ENCODE data around the gene ARF3.

The ARF3 gene

DNA sequence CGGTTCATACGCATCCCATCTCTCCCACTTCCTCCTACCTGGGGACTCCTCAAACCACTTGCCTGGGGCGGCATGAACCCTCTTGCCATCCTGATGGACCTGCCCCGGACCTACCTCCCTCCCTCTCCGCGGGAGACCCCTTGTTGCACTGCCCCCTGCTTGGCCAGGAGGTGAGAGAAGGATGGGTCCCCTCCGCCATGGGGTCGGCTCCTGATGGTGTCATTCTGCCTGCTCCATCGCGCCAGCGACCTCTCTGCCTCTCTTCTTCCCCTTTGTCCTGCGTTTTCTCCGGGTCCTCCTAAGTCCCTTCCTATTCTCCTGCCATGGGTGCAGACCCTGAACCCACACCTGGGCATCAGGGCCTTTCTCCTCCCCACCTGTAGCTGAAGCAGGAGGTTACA lies 24.5 kb upstream of the ARF3 start:
- no peak for DNase-seq (ENCODE audit: low spot score)

DNA sequence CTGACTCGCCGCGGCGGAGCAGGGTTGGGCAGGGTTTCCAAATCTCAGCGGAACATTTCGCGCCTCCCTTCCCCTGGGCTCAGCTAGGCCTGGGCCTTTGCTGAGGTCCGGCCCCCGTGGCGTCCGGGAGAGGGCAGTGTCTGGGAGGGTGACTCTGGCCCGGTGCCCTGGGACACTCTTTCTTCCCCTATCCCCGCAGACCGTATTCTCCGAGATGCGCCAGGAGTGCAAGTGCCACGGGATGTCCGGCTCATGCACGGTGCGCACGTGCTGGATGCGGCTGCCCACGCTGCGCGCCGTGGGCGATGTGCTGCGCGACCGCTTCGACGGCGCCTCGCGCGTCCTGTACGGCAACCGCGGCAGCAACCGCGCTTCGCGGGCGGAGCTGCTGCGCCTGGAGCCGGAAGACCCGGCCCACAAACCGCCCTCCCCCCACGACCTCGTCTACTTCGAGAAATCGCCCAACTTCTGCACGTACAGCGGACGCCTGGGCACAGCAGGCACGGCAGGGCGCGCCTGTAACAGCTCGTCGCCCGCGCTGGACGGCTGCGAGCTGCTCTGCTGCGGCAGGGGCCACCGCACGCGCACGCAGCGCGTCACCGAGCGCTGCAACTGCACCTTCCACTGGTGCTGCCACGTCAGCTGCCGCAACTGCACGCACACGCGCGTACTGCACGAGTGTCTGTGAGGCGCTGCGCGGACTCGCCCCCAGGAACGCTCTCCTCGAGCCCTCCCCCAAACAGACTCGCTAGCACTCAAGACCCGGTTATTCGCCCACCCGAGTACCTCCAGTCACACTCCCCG lies 23.9 kb upstream of the ARF3 start:
- DNase-seq (ENCODE audit: low spot score), result no peak

DNA sequence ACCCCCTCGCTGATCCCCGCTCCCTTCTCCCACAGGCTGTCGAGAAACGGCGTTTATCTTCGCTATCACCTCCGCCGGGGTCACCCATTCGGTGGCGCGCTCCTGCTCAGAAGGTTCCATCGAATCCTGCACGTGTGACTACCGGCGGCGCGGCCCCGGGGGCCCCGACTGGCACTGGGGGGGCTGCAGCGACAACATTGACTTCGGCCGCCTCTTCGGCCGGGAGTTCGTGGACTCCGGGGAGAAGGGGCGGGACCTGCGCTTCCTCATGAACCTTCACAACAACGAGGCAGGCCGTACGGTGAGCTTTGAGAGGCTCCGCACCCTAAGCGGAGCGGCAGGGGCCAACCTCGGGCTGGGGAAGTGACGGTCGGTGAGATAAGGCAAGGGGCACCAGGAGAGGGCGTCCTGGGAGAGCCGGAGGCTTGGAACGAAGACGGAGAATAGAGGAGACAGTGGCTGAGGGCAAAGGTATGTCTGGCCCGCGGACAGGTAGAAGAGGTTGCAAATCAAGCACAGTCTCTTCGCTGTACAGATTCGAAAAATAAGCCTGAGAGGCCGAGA lies 23.2 kb upstream of the ARF3 start:
- no peak for DNase-seq (ENCODE audit: low spot score)

DNA sequence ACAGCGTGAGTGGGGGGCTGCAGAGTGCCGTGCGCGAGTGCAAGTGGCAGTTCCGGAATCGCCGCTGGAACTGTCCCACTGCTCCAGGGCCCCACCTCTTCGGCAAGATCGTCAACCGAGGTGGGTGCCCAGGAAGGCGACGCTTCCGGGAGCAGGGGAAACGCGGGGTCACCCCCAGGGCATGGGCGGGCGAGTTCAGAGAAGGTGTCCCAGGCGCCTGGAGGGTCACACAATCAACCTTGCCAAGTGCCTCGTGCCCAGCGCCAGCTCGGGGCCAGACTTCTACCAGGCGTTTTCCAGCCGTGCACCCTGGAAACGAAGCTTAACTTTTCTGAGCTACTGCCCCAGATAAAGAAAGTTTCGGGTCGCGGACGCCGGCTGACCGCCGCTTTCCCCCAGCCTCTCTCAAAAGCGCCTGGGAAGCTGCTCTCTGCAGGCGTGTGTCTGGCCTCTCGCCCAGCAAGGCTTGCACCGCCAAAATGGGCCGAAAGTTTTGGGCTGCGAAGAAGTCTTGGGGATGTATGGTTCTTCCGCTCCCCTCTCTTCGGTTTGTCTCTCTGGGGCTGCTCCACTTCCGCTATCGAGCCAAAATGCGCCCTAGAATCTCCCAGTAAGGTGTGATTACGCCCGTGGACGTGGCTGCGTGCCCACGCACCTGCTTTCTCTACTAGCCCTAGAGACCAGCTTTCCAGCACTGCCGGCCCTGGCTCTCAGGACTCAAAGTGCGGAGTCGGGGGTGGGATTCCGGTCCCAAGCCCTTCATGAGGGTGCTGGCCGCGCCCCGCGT lies 22.5 kb upstream of the ARF3 start:
- no peak for DNase-seq (ENCODE audit: low spot score)

DNA sequence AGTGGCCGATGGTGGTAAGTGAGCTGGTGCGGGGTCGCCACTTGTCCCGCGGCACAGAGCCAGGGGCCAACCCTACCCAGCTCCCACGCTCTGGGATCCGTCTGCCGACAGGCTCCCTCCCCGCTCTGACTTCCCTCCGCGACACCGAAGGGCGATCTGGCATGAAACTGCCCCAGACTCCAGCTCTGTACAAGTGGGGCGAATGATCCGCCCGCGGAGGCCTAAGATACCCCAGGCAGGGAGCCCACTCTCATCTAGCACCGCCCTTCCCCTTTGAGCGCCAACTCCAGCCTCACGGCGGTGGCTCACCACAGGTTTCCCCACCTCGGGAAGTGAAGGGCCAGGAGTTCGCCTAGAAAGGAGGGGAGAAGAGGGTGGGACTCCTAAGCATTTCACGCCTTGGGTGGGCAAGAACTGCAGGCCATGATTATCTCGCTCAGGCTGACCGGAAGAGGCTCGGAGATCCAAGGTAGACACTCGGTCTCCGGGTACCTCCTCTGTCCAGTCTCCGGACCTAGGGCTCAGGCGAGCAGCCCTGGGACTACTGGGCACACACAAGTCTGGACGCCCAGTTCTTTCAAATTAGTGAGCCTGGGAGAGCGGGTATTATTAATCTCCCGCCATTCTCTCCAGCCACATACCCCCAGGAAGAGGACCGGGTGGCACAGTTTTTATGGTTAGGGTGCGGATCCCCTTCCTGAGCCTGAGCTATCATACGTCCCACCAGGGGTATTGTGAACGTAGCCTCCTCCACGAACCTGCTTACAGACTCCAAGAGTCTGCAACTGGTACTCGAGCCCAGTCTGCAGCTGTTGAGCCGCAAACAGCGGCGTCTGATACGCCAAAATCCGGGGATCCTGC lies 21.7 kb upstream of the ARF3 start:
- DNase-seq (ENCODE audit: low spot score), result no peak

DNA sequence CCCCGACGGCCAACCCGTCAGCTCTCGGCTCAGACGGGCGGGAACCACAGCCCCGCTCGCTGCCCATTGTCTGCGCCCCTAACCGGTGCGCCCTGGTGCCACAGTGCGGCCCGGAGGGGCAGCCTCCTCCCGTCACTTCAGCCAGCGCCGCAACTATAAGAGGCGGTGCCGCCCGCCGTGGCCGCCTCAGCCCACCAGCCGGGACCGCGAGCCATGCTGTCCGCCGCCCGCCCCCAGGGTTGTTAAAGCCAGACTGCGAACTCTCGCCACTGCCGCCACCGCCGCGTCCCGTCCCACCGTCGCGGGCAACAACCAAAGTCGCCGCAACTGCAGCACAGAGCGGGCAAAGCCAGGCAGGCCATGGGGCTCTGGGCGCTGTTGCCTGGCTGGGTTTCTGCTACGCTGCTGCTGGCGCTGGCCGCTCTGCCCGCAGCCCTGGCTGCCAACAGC lies 21.0 kb upstream of the ARF3 start, which contains the start of gene WNT1:
WNT1 (plus strand) TSS at position 32 of the 450 bp plus-strand sequence; CDS start at position 361, 329 bp downstream.
- no peak for DNase-seq (ENCODE audit: low spot score)

DNA sequence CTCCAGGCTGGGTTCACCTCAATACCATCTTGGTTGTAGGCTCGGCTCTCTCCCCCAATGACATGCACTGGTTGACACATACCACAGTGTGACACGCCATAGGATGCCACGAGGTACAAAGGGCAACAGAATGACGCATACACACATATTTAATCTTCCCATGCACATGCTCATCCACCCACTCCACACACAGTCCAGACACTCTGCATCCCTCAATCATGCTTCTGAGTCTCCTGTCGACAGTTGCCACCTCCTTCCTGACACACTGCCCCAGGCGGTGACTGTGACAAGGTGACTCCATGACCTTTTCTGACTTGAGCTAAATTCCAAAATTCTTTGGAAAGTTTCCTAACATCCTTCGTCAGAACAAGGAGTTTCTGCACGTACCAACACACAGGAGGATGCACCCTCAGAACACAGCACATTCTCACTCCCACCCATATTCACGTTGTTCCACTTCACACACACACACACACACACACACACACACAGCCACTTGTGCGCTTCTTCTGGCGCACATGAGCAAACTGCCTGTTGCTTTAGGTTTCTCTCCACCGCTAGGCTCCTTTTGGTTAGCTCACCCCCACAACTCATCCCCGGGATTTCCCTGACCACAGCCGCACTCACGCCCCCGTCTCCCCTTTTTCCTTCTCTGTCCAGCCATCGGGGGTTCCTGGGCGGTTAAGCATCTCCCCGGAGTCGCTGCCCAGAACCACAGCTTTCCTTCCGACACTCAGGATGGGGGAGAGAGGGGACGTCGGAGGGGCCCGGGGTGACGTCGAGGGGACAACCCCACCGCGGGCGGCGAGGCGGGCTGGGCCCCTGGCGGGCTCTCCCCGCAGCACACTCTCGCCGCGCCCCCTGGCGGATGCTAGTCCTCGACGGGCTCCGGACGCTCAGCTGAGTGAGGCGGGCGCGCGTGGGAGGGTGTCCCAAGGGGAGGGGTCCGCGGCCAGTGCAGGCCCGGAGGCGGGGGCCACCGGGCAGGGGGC lies 20.3 kb upstream of the ARF3 start:
- DNase-seq (ENCODE audit: low spot score), result peak; percentile 82

DNA sequence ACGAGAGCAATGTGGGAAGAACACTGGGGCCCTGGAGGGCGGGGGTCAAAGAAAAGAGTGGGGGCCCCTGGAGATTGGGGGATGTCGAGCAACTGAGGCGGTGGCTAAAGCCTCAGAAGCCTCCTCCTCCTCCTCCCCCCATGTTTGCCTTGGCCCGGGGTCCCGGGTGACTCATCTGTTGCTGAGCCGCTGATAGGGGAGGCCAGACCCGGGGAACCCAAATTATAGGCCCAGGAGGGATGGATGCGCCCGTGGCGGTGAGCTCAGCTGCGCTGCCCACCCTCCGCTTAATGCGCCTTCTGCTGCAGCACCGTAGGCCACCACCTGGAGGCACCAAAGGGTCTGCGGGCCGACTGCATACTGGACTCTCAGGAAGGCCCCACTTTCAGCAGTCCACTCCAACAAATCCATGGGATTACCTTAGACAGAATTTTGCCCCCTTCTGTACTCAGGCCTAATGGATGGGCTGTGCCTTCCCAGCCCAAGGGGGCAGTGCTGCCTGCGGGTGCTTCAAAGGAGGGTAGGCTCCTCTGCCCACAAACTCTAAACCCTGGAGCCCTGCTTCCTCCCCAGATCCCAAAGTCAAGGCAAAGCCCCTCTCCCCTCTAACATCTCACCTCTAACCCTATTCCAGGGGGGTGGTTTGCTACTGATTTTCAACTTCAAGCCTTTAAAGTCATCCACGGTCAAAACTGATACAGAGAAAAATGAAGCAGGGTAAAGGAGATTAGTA lies 16.8 kb upstream of the ARF3 start:
- DNase-seq (ENCODE audit: low spot score), result no peak

DNA sequence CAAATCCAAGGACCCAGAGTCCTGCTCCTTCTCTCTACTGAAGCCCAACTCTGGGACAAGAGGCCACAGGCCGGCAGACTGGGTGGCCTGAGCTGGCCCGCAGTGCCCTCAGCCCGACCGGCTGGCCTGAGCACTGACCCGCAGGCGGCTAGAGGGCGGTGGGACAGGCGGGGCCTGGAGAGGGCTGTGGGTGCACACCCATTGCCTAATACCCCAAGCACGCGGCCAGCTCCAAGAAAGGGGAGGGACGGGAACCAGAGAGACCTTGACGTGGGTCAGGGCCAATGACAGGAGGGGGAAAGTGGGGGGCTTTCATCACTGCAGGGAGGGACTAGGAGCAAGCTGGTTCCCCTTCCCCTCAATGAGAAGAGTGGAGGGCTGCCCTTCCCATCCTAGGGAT lies 16.2 kb upstream of the ARF3 start:
- DNase-seq (ENCODE audit: low spot score), result peak; percentile 76

DNA sequence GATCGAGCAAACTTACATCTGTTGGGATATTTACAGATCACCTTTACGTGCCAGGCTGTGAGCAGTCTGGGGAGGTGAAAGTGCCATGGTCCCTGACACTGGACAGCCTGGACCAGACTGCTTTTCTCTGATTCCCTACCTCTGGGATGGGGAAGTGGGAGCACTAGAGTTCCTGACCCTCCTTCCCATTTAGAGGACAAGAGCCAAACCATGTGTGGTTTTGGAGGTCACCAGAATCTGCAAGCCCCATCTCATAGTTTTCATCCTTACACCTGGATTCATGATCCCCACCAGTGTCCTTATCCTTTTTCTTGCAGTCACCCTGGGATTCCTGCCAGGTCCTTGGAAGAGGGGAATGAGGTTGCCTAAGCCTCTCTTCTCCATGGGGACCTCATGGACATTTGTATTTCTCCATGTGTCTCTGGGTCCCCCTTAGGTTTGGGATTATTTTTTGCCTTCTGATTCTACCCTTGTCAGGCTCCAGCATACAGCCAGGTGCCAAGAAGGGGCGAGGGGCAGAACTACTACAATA lies 15.7 kb upstream of the ARF3 start:
- peak; percentile 11 for DNase-seq (ENCODE audit: low spot score)

DNA sequence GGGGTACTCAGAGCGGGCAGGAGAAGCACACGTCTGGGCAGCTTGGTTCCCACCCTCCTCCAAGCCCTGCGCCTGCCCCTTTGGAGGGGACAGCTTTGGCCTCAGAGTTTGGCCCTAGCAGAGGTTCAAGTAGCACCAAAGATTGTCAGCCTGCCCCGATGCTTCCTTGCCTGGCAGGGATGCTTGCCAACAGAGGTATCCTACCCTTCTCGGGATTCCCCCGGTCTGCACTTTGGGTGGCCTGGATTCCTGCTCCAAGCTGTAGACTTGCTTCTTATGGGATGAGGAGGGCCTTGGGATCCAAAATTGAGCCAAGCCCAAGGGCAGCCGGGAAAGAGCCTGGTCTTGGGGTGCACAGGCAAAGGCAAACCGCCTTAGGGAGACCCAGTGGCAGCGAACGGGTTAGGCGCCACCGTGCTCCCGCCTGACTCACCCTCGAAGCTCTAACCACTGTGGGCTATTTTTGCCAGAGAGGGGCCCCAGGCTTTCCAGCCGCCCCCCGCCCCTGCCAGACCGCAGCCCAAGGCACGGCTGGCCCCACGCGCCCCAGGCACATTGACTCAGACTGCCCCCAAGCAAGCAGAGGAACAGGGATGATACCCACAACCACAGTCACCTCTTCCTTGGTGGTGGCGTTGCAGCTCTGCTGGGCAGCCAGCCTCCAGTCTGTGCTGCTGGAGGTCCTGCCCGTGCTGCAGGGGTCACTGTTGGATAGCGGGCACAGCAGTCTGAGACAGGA lies 15.1 kb upstream of the ARF3 start:
- peak; percentile 51 for DNase-seq (ENCODE audit: low spot score)

DNA sequence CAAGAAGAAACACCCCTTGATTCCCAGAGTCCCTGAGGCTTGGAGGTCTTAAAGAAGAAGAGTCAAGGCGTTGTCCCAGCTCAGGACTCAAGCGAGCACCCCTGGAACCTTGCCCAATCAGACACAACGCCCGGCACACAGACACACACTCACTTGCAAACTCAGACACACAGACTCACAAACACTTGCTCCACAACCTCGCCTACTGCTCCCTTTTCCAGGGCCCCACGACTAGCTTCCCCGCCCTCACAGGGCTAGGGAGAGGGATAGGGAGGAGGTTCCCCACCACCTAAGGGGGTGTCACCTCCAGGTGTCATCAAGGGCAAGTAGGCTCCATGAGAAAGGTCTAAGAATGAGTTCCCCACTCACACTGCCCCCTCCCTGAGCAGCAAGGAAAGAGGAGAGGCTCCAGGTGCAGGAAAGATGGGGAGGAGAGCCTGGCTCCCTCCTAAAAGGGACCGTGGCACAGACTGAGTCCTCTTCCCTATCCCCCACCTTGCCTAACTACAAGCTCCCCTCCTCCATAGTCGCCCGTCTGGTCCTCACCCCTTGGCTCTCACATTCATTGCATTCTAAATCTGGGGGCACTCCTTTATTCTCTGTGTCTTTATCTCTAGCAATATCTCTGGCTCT lies 13.5 kb upstream of the ARF3 start:
- no peak for DNase-seq (ENCODE audit: low spot score)

DNA sequence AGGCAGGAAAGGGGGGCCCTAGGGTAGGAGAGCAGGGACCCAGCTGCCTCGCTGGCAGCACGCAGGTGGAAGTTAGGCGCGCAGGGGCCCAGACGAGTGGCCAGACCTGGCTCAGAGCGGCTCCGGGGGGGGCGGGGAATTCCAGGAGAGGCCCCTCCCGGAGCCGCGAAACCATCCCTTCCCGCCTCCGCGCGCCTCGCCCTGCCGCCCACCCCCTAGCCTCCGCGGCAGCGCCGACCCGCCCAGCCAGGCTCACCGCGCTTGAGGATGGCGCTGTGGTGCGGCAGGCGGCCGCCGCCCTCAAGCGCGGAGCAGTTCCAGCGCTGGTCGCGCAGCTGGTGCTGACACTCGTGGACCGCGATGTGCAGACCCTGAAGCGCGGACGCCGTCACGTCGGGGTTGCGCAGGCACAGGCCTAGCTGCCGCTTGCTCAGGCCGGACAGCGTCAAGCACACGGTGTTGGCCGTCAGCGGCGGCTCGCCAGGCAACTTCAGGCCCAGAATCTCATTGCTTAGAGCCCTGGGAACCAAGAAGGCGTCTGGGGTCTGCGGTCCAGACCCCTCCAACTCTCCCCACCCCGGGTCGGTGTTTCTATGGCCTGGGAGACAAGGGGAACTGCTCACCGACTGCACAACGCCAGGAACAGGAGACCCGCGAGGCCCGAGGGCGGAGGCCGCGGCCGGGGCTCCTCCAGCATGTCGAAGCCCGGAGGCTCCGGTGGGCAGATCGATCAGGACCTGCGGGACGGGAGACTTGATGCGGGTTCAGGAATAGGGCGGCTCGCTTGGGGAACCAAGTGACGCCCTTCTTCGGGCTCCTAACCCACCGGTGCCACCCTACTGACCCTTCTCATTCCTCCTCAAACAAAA lies 12.8 kb upstream of the ARF3 start:
- DNase-seq (ENCODE audit: low spot score), result peak; percentile 58

DNA sequence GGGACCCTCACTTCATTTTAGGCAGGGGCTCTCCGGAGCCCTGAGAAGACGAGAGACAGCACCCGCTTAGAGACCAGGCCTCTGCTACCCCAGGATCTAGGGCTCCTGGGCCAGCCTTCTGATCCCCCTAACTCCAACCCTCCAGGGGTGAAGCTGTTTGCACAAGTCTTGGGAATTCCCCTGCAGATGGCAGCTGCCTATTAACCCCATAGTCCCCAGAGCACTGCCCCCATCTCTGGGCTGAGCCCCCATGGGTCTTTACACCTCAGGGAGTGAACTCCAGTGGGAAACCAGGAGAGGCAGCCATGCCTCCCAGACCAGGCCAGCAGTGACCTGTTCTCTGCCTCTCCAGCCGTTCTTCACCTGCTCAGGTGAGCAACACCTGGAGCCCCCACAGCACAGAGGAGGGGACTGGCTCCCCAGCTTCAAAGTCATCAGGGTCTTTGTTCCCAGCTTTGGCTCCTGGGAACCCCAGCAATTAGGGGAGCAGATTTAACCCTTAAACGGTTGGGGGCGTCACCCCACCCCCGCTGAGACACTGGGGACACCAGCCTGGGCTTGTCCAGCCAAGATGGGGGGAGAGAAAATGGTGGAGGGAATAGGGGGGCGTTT lies 12.0 kb upstream of the ARF3 start:
- DNase-seq (ENCODE audit: low spot score), result peak; percentile 6

DNA sequence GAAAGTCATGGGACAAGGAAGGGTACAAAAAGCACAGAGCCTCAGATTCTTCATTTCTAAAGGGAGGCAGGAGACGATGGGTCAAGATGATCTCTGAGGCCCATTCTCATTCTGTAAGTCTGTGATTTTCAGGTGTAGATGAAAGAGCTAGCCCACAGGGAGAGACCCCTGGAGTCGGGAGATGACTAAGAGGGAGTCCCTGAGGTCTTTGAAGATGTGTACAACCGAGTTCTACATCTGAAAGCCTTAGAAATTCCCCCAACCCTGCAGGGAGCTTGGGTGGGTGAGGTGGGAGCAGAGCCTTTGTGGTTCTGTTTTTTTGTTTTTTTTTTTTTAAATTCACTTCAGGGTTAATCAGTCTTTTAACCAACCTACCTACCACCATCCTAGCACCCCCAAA lies 11.2 kb upstream of the ARF3 start:
- no peak for DNase-seq (ENCODE audit: low spot score)

DNA sequence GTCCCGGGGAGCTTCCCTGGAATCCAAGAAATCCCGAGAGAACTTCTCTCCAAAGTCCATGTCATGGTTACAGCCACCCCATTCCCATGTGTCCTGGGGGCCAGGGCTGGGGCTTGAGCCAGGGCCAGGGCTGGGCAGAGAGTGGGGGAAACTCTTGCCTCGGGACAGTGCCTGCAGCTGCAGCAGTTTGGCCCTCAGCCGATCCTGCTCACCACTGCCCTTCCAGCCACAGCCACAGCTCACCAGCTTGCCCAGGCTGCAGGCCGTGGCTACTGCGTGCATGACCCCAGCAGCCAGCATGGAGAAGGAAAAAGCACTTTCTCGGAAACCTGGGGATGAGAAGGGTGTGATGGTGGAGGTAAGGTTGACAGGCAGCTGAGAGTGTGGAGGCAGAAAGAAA lies 10.7 kb upstream of the ARF3 start:
- DNase-seq (ENCODE audit: low spot score), result no peak
